ENCODE results near the gene SIGLEC14.
"Not testable (repeated sequence)": the region's sequence is repeated elsewhere in the genome, so short reads cannot be mapped to it uniquely, and the experiment has no call there.

SIGLEC14 gene

GRCh38 chr19:51668216-51668615 lies 21.6 kb upstream of the SIGLEC14 start:
- no peak for FAIRE-seq

- FAIRE-seq = no peak
Measured at GRCh38 chr19:51664997-51665396, 18.4 kb upstream of the SIGLEC14 start.

- FAIRE-seq = no peak
Measured at GRCh38 chr19:51664131-51664530, 17.5 kb upstream of the SIGLEC14 start.

GRCh38 chr19:51663650-51664049 lies 17.0 kb upstream of the SIGLEC14 start:
- no peak for FAIRE-seq

GRCh38 chr19:51660975-51661600 lies 14.5 kb upstream of the SIGLEC14 start:
- peak; percentile 94 for FAIRE-seq

- no peak for FAIRE-seq
Measured at GRCh38 chr19:51654783-51655182, 8.2 kb upstream of the SIGLEC14 start.

- FAIRE-seq = no peak
Measured at GRCh38 chr19:51653162-51653561, 6.5 kb upstream of the SIGLEC14 start.

GRCh38 chr19:51652266-51652665 lies 5.6 kb upstream of the SIGLEC14 start:
- no peak for FAIRE-seq

- FAIRE-seq = no peak
Measured at GRCh38 chr19:51651216-51651846, 4.7 kb upstream of the SIGLEC14 start.

- FAIRE-seq = no peak
Measured at GRCh38 chr19:51647318-51647717, 693 bp upstream of the SIGLEC14 start.

- no peak for FAIRE-seq
Measured at GRCh38 chr19:51644636-51645271, 1.9 kb downstream of the SIGLEC14 start.

- FAIRE-seq = no peak
Measured at GRCh38 chr19:51641648-51642047, 5.0 kb downstream of the SIGLEC14 start.

GRCh38 chr19:51640386-51640785 lies 6.2 kb downstream of the SIGLEC14 start:
- FAIRE-seq = no peak

GRCh38 chr19:51639916-51640315 lies 6.7 kb downstream of the SIGLEC14 start:
- FAIRE-seq = no peak

GRCh38 chr19:51637362-51637978 lies 9.2 kb downstream of the SIGLEC14 start:
- FAIRE-seq = no peak

GRCh38 chr19:51632126-51632525 lies 14.5 kb downstream of the SIGLEC14 start:
- no peak for FAIRE-seq

GRCh38 chr19:51630315-51630714 lies 16.3 kb downstream of the SIGLEC14 start, which contains the start of gene SIGLEC5:
TSS of gene SIGLEC5 (minus strand) at chr19:51630401. CDS start at chr19:51630335, 66 bp downstream.
- FAIRE-seq = not testable (repeated sequence)

- no peak for FAIRE-seq
Measured at GRCh38 chr19:51628153-51628939, 18.3 kb downstream of the SIGLEC14 start.

GRCh38 chr19:51627491-51628138 lies 19.0 kb downstream of the SIGLEC14 start:
- no peak for FAIRE-seq

- no peak for FAIRE-seq
Measured at GRCh38 chr19:51626675-51627074, 19.9 kb downstream of the SIGLEC14 start.

GRCh38 chr19:51621178-51621577 lies 25.4 kb downstream of the SIGLEC14 start:
- FAIRE-seq = no peak

GRCh38 chr19:51615991-51616390 lies 30.6 kb downstream of the SIGLEC14 start:
- no peak for FAIRE-seq
